ENCODE results near the gene C11orf16.

C11orf16 gene

GRCh38 chr11:8967184-8967583 lies 34.4 kb upstream of the C11orf16 start:
- TF ChIP-seq HDGF (IDR thresholded peaks at IDR 0.05; ENCODE audit: borderline replicate concordance) (no peak), FOXM1 (IDR thresholded peaks at IDR 0.05; ENCODE audit: borderline replicate concordance) (no peak)
- no peak for DNase-seq (ENCODE audit: extremely low spot score)
- CTCF ChIA-PET: no interaction called here
- POLR2A ChIA-PET: no interaction called here

DNA sequence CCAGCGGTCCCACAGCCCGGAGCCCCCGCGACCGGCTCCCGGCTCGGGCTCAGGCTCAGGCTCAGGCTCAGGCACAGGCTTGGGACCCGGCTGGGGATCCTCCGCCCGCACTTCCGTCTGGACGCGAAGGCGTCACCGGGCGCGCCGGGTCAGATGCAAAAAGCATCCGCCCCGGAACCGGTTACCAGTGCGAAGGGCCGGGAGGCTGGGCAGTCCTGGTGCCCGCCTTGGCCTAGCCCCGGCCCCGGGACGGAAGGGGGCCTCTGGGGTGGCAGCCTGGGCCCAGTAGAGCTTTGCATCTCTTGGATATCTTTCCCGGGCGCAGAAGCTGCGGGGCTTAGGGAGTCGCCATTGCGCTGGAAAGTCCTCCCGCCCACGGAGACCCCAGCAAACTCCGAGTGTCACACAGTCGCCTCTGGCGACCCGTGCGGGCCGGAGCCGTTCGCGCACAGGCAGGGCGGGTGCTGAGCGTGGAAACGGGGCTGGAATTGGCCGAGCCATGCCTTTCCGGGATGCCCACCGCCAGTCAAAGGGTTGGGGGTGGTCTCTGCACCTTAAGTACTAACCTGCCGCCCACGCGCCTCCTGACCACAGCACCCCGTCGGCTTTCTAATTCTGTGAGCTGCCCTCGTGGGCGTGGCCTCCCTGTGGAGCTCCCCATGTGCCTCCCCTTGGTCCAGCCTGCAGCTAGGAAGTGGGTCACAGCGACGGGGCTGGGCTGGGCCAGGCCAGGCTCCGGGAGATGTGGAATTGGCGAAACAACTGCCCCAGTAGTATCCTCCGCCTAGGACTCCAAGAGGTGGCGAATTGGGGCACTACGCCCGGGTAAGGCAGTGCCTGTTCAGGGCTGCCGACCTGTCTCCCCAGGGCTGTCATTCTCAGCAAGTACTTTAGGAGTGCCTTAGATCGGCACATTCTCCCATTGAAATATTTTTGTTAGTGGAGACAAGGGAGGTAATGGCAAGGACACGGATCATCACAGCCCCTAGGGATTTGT lies 31.9 kb upstream of the C11orf16 start, which contains the start of gene TMEM9B:
TSS of gene TMEM9B (minus strand) at position 119 of the 997 bp plus-strand sequence. CDS start 129 bp downstream, outside the sequence.
- DNase-seq (ENCODE audit: extremely low spot score): peak; percentile 81
- ChIA-PET POLR2A (interaction anchor here (0.6 to 1.9 kb wide), 26 partner anchors 8 to 283 kb away, joined by 3 to 13 read pairs (median 4); partner anchors contain the start of genes AKIP1 and NRIP3), CTCF (interaction anchor here (0.5 to 0.6 kb wide), 2 partner anchors 19 to 173 kb away, joined by 3 read pairs; no protein-coding TSS in a partner anchor)
- TF ChIP-seq BHLHE40 (IDR thresholded peaks at IDR 0.05; ENCODE audit: borderline replicate concordance) (no peak), SP1 (IDR thresholded peaks at IDR 0.05) (no peak), TARDBP (IDR thresholded peaks at IDR 0.05) (no peak), SUZ12 (IDR thresholded peaks at IDR 0.05) (no peak), ELF4 (IDR thresholded peaks at IDR 0.05) (peak; percentile 47; the same call in 1 of the 2 replicates), PKNOX1 (IDR thresholded peaks at IDR 0.05) (no peak), CTBP1 (IDR thresholded peaks at IDR 0.05; ENCODE audit: borderline replicate concordance) (peak; percentile 27; the same call in 1 of the 2 replicates), FOXA1 (IDR thresholded peaks at IDR 0.05) (no peak), ZNF384 (IDR thresholded peaks at IDR 0.05) (no peak)

GRCh38 chr11:8963569-8964323 lies 31.0 kb upstream of the C11orf16 start:
- POLR2A ChIA-PET: interaction anchor here (1.0 to 1.9 kb wide), 14 partner anchors 11 to 282 kb away, joined by 3 to 13 read pairs (median 4); partner anchors contain the start of gene AKIP1
- CTCF ChIA-PET: interaction anchor here (0.6 kb wide), 1 partner anchor 379 kb away, joined by 3 read pairs; no protein-coding TSS in a partner anchor
- DNase-seq (ENCODE audit: extremely low spot score): peak; percentile 71
- TF ChIP-seq PKNOX1 (IDR thresholded peaks at IDR 0.05): no peak
- TF ChIP-seq L3MBTL2 (conservative IDR thresholded peaks at IDR 0.05): no peak
- no peak for TF ChIP-seq FOXA1 (IDR thresholded peaks at IDR 0.05)
- no peak for TF ChIP-seq TARDBP (IDR thresholded peaks at IDR 0.05)
- no peak for TF ChIP-seq CTBP1 (IDR thresholded peaks at IDR 0.05; ENCODE audit: borderline replicate concordance)
- TF ChIP-seq FOXM1 (IDR thresholded peaks at IDR 0.05; ENCODE audit: borderline replicate concordance): no peak
- no peak for TF ChIP-seq ELF4 (IDR thresholded peaks at IDR 0.05)
- TF ChIP-seq ZNF384 (IDR thresholded peaks at IDR 0.05): no peak
- no peak for TF ChIP-seq ARNT (IDR thresholded peaks at IDR 0.05)
- TF ChIP-seq NFRKB (IDR thresholded peaks at IDR 0.05): no peak
- no peak for TF ChIP-seq SUZ12 (IDR thresholded peaks at IDR 0.05)
- no peak for TF ChIP-seq HDGF (IDR thresholded peaks at IDR 0.05; ENCODE audit: borderline replicate concordance)
- TF ChIP-seq LEF1 (IDR thresholded peaks at IDR 0.05; ENCODE audit: borderline replicate concordance): no peak
- TF ChIP-seq SP1 (IDR thresholded peaks at IDR 0.05): no peak

DNA sequence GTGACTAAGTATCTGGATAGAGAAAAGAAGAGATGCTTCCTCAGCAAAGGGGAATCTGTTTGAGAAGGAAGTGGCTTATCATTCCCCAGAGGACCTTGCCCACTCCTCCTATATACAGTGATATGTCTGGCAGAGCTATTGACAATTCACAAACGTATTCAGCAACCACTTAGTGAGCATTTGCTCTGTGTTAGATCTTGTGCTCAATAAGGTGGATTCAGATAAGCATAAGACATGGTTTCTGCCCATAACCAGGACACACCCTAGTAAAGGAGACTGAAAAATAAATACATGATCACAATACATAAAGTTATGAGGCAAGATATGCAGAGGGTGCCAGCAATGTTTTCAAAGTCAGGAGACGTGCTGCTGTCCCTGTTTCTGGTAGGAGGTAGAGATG lies 30.1 kb upstream of the C11orf16 start:
- CTCF ChIA-PET: no interaction called here

More for the DNA sequence above, 30.1 kb upstream of the C11orf16 start:
- POLR2A ChIA-PET: interaction anchor here (1.1 to 1.8 kb wide), 3 partner anchors 55 to 281 kb away, joined by 3 to 4 read pairs (median 3); no protein-coding TSS in a partner anchor
- TF ChIP-seq SUZ12 (IDR thresholded peaks at IDR 0.05): no peak
- no peak for TF ChIP-seq FOXA1 (IDR thresholded peaks at IDR 0.05)
- TF ChIP-seq PKNOX1 (IDR thresholded peaks at IDR 0.05): no peak
- TF ChIP-seq NFRKB (IDR thresholded peaks at IDR 0.05): no peak
- no peak for TF ChIP-seq L3MBTL2 (conservative IDR thresholded peaks at IDR 0.05)
- no peak for TF ChIP-seq ZNF384 (IDR thresholded peaks at IDR 0.05)
- no peak for TF ChIP-seq CTBP1 (IDR thresholded peaks at IDR 0.05; ENCODE audit: borderline replicate concordance)
- no peak for TF ChIP-seq FOXK2 (IDR thresholded peaks at IDR 0.05)
- TF ChIP-seq SP1 (IDR thresholded peaks at IDR 0.05): no peak
- no peak for TF ChIP-seq ELF4 (IDR thresholded peaks at IDR 0.05)
- no peak for TF ChIP-seq FOXM1 (IDR thresholded peaks at IDR 0.05; ENCODE audit: borderline replicate concordance)
- TF ChIP-seq BHLHE40 (IDR thresholded peaks at IDR 0.05; ENCODE audit: borderline replicate concordance): no peak
- TF ChIP-seq ARNT (IDR thresholded peaks at IDR 0.05): no peak
- no peak for TF ChIP-seq HDGF (IDR thresholded peaks at IDR 0.05; ENCODE audit: borderline replicate concordance)
- TF ChIP-seq TARDBP (IDR thresholded peaks at IDR 0.05): no peak
- TF ChIP-seq LEF1 (IDR thresholded peaks at IDR 0.05; ENCODE audit: borderline replicate concordance): no peak
- no peak for DNase-seq (ENCODE audit: extremely low spot score)

Data from HEK293T (cell line).